ENCODE measurements around the gene TRERF1.

TRERF1 gene

GRCh38 chr6:42269553-42269952, 182.2 kb downstream of the TRERF1 start:
- DNase-seq: no peak

- DNase-seq: no peak
Measured at GRCh38 chr6:42268835-42269204, 182.9 kb downstream of the TRERF1 start.

- DNase-seq: no peak
Measured at GRCh38 chr6:42268016-42268834, 183.5 kb downstream of the TRERF1 start.

GRCh38 chr6:42266538-42266937, 185.2 kb downstream of the TRERF1 start:
- DNase-seq: no peak

GRCh38 chr6:42264852-42265390, 186.8 kb downstream of the TRERF1 start:
- no peak for DNase-seq

GRCh38 chr6:42264162-42264851, 187.4 kb downstream of the TRERF1 start:
- no peak for DNase-seq

GRCh38 chr6:42263165-42263728, 188.5 kb downstream of the TRERF1 start:
- DNase-seq: no peak

- no peak for DNase-seq
Measured at GRCh38 chr6:42260972-42261371, 190.8 kb downstream of the TRERF1 start.

- no peak for DNase-seq
Measured at GRCh38 chr6:42260396-42260888, 191.3 kb downstream of the TRERF1 start.

GRCh38 chr6:42259841-42260395, 191.8 kb downstream of the TRERF1 start:
- no peak for DNase-seq

GRCh38 chr6:42259286-42259685, 192.4 kb downstream of the TRERF1 start:
- no peak for DNase-seq

- no peak for DNase-seq
Measured at GRCh38 chr6:42257614-42258013, 194.1 kb downstream of the TRERF1 start.

- no peak for DNase-seq
Measured at GRCh38 chr6:42257063-42257462, 194.7 kb downstream of the TRERF1 start.

GRCh38 chr6:42255050-42255449, 196.7 kb downstream of the TRERF1 start:
- no peak for DNase-seq

- no peak for DNase-seq
Measured at GRCh38 chr6:42254505-42254904, 197.2 kb downstream of the TRERF1 start.

- peak; percentile 53 for DNase-seq
Measured at GRCh38 chr6:42251911-42252637, 199.7 kb downstream of the TRERF1 start.

GRCh38 chr6:42251500-42251899, 200.2 kb downstream of the TRERF1 start:
- DNase-seq: peak; percentile 53

- DNase-seq: no peak
Measured at GRCh38 chr6:42250274-42250931, 201.3 kb downstream of the TRERF1 start.

- DNase-seq: no peak
Measured at GRCh38 chr6:42249279-42249678, 202.4 kb downstream of the TRERF1 start.

- no peak for DNase-seq
Measured at GRCh38 chr6:42243046-42243445, 208.7 kb downstream of the TRERF1 start.

- DNase-seq: no peak
Measured at GRCh38 chr6:42241915-42242314, 209.8 kb downstream of the TRERF1 start.
